Heart left ventricle (tissue), 16 donors: ENCODE measurements around the gene ASXL1. TPM values are rescaled to one million over a fixed set of nuclear protein-coding genes. Genes with fewer than 3 reads are reported as not detected.

ENCODE experiments used
- ATAC-seq, 4 donors: fragments of 200-7000 bp; cut with Tn5 transposase; one replicate each; pipeline ENCODE4 v1.9.1; 2020 to 2022; ENCODE audit warnings: moderate library complexity in 4 of 4, mild to moderate bottlenecking in 3 of 4, moderate number of reproducible peaks in 1 of 4
- DNase-seq, 5 donors: peaks; one replicate each; pipeline ENCODE4 v3.0.0-alpha.2; 2020
- H3K27ac ChIP-seq, 12 donors: fragments of 200-600 bp; sonication (generic) in 4 of 12; one replicate each; pipeline versions ENCODE4 v1.5.0 to v1.8.0; 2016 to 2022; ENCODE audit warnings: mild to moderate bottlenecking in 2 of 12
- H3K27me3 ChIP-seq, 9 donors: fragments of 200-600 bp; sonication (generic) in 2 of 9; one replicate each; pipeline versions ENCODE4 v1.5.1 to v1.8.0; 2016 to 2022; ENCODE audit warnings: mild to moderate bottlenecking in 3 of 9
- H3K36me3 ChIP-seq, 9 donors: fragments of 200-600 bp; sonication (generic) in 2 of 9; one replicate each; pipeline versions ENCODE4 v1.5.0 to v1.8.0; 2018 to 2022; ENCODE audit warnings: mild to moderate bottlenecking in 2 of 9
- H3K4me1 ChIP-seq, 12 donors: fragments of 200-600 bp; sonication (generic) in 4 of 12; one replicate each; pipeline versions ENCODE4 v1.5.0 to v1.8.0; 2016 to 2022; ENCODE audit warnings: mild to moderate bottlenecking in 3 of 12
- H3K4me3 ChIP-seq, 12 donors: fragments of 200-600 bp; sonication (generic) in 4 of 12; one replicate each; pipeline versions ENCODE4 v1.5.0 to v1.8.0; 2017 to 2022; ENCODE audit warnings: mild to moderate bottlenecking in 9 of 12, moderate library complexity in 4 of 12
- H3K9me3 ChIP-seq, 12 donors: fragments of 200-600 bp; sonication (generic) in 4 of 12; one replicate each; pipeline versions ENCODE4 v1.5.0 to v1.8.0; 2016 to 2022; ENCODE audit warnings: mild to moderate bottlenecking in 1 of 12
- CTCF ChIP-seq, 12 donors: fragments of 200-600 bp; sonication (generic) in 4 of 12; IDR thresholded peaks; one replicate each; pipeline versions ENCODE4 v1.5.0 to v1.8.0; 2018 to 2022; ENCODE audit warnings: antibody characterized with exemption in 12 of 12, mild to moderate bottlenecking in 5 of 12
- POLR2A ChIP-seq, 2 donors: fragments of 450-650 bp; IDR thresholded peaks; one replicate each; pipeline ENCODE4 v1.6.1; 2017; ENCODE audit warnings: antibody characterized with exemption in 2 of 2, mild to moderate bottlenecking in 2 of 2, moderate library complexity in 2 of 2
- WGBS, 4 donors: extraction: QIAGEN DNeasy Blood & Tissue Kit in 2 of 4; methylation state at CpG; one replicate each; pipeline versions ENCODE4 v1.1.5 to v1.1.7; 2013 to 2018; 5-methylcytosine and 5-hydroxymethylcytosine counted together
- intact Hi-C, 10 donors: fragments of 100-400 bp; cut with DNase I; formaldehyde crosslinking; loops; one replicate each; pipeline versions ENCODE4 v1.11.1 to v1.14.2; 2022
- polyA plus RNA-seq, 2 donors: library from polyadenylated mRNA; stranded (reverse); fragments of 200-250 nt; gene quantifications; one replicate each; pipeline ENCODE4 v1.2.3, GENCODE V29; 2013
- total RNA-seq, 9 donors: library from RNA; depleted of rRNA in 2 of 9; stranded (reverse); fragments of >200 nt in 2 of 9; fragmentation: NEBNext Ultra II Directional in 3 of 9; extraction: Animal tissue kit (Norgen Biotek cat#: 25700) in 3 of 9; gene quantifications; one replicate each; pipeline versions ENCODE4 v1.1.0 to v1.2.4, GENCODE V29; 2016 to 2023
- donor health status: ischemic (EF 13 %, LVEDD 7.1; RV severe dilation, severe dysfunction).
- donor health status: healthy with polysubstance abuse.
- donor health status: DM: no; HTN: yes; CAD: no.
- donor health status: DM: no; HTN: no; CAD: no.
- donor health status: ischemic (EF 25% LVEDD 6.9; RV normal size, moderate dysfunction).
- donor health status: ischemic (EF 25% LVEDD 5.7; RV mildly dilated, moderate dysfunction).
- donor health status: healthy.
- donor health status: DM: yes; HTN: yes; CAD: no.
- donor health status: ischemic (EF 35%, LVEDD 5.7; RV mildly dilated, moderate dysfunction).
- donor health status: nonischemic (EF 11% LVEDD 7.7; RV severe dilation, severe dysfunction).
- donor health status: DM: yes; HTN: yes; CAD: no.
- donor health status: PGD.
- donor health status: ischemic (EF 29% LVEDD 5.4; RV normal size, mild dysfunction).
- donor health status: nonischemic (EF 23%, LVEDD 6.1; RV moderate dilation, normal function).

ASXL1 gene
- total and polyA plus RNA-seq, 11 donors = 15.1 to 50.1 (median 26.5) TPM

- ATAC-seq (no peak), DNase-seq (no peak)
- no peaks in the 10 kb centered on the region for H3K9me3 ChIP-seq
- no peaks in the 10 kb centered on the region for H3K27me3 ChIP-seq
- no peak for TF ChIP-seq CTCF (IDR thresholded peaks at IDR 0.05)
- TF ChIP-seq POLR2A (IDR thresholded peaks at IDR 0.05) = no peak
- 91 to 94% (median 92%) methylated on average over 3 of the region's 3 CpGs for WGBS, 4 donors
- H3K27ac ChIP-seq = no peak overlapping the region
- intact Hi-C loops = no loop called here
- no peaks in the 10 kb centered on the region for H3K36me3 ChIP-seq
- peaks cover 0 to 13% (median 0%) of the 10 kb centered on the region in 12 donors for H3K4me1 ChIP-seq
- no peak overlapping the region for H3K4me3 ChIP-seq
These were observed 14.7 kb upstream of the ASXL1 start for GRCh38 chr20:32343439-32343838.

DNA sequence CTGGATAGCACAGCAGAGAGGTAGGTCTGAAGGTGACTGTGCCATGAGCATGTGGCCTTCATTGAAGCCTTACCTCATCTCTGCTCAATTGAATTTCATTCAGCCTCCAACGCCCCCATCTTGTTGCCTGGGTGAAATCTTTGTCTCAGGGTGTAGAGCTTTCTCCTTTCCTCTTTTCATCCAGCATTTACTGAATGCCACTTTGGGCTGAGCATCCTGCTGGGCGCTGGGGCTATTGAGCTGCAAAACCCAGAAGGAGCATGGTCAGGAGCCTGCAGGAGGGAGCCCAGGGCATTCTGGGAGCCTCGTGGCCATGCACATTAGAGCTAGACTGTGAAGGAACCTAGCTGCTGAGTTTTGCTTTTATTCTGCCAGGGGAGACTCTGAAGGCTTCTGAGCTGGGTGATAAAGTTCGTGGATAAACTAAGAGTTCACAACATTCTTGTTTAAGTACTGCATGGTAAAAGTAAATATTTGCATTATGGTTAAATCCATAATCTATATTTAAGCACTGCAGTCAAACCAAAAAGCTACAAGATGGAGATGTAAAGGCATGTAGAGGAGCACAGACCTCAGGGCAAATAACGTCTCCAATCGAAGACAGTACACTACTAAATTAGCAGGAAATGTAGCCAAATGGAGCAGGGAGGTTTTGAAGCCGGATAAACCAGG, 13.2 kb upstream of the ASXL1 start:
- no peaks in the 10 kb centered on the region for H3K36me3 ChIP-seq
- TF ChIP-seq POLR2A (IDR thresholded peaks at IDR 0.05) (no peak), CTCF (IDR thresholded peaks at IDR 0.05) (no peak)

DNA sequence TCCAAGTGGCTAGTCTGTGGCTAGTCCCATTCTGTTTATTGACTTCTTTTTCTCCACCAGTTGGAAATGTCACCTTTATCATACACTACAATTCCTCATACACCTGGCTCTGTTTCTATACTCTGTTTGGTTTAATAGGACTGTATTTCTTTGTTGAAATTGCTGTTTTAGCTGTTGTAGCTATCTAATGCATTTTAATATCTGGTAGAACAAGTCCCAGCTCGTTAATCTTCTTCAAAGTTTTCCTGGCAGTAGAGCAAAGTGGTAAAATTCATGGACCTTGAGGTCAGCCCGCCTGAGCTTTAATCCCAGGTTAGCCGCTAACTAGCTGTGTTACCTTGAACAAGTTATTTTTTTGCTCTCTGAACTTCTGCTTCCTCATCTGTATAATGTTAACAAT, 9.9 kb upstream of the ASXL1 start:
- Histone ChIP-seq H3K9me3 (no peaks in the 10 kb centered on the region), H3K4me1 (peaks cover 0 to 6% (median 0%) of the 10 kb centered on the region in 12 donors), H3K27ac (no peak overlapping the region), H3K36me3 (no peaks in the 10 kb centered on the region), H3K27me3 (no peaks in the 10 kb centered on the region), H3K4me3 (no peak overlapping the region)
- TF ChIP-seq POLR2A (IDR thresholded peaks at IDR 0.05) = no peak
- no peak for TF ChIP-seq CTCF (IDR thresholded peaks at IDR 0.05)
- DNase-seq = no peak
- no peak for ATAC-seq
- 91 to 94% (median 92%) methylated on average over 3 of the region's 3 CpGs for WGBS, 4 donors
- intact Hi-C loops = no loop called here

More for the DNA sequence above, 13.2 kb upstream of the ASXL1 start:
- no peak overlapping the region for H3K27ac ChIP-seq
- H3K27me3 ChIP-seq = no peaks in the 10 kb centered on the region
- no peak overlapping the region for H3K4me3 ChIP-seq
- DNase-seq = no peak
- ATAC-seq = no peak
- intact Hi-C loops = no loop called here
- H3K4me1 ChIP-seq = peaks cover 0 to 6% (median 0%) of the 10 kb centered on the region in 12 donors
- 63 to 72% (median 66%) methylated on average over 7 of the region's 7 CpGs for WGBS, 4 donors
- H3K9me3 ChIP-seq = no peaks in the 10 kb centered on the region

- Histone ChIP-seq H3K27ac (no peak overlapping the region), H3K9me3 (no peaks in the 10 kb centered on the region), H3K36me3 (no peaks in the 10 kb centered on the region), H3K27me3 (no peaks in the 10 kb centered on the region), H3K4me1 (peaks cover 0 to 11% (median 0%) of the 10 kb centered on the region in 12 donors), H3K4me3 (no peak overlapping the region)
- intact Hi-C loops = loop anchor here in 1 of 10 donors (10.0 kb wide), 1 partner anchor 146 kb away; the partner anchor contains the start of genes PLAGL2 and POFUT1
- DNase-seq = no peak
- ATAC-seq = no peak
- 86 to 94% (median 91%) methylated on average over 3 of the region's 3 CpGs for WGBS, 4 donors
- TF ChIP-seq POLR2A (IDR thresholded peaks at IDR 0.05) = no peak
These were observed 7.7 kb upstream of the ASXL1 start for GRCh38 chr20:32350421-32350820.
